K562 (cell line): Measurements from ENCODE around the gene RARRES2. TPM values are rescaled to one million over a fixed set of nuclear protein-coding genes. Genes with fewer than 3 reads are reported as not detected.

Experiments
- ARNT ChIP-seq, 2 experiments: fragments of 450-650 bp; IDR thresholded peaks; 2 replicates each; pipeline ENCODE4 v1.6.1; 2016; ENCODE audit warnings: mild to moderate bottlenecking in 1 of 2
- BRCA1 ChIP-seq, 2 experiments: fragments of 450-650 bp in 1 of 2; sonication (generic) in 1 of 2; formaldehyde crosslinking in 1 of 2; IDR thresholded peaks; 2 replicates each; pipeline versions ENCODE4 v1.5.0 to v1.6.1; 2017 to 2020; ENCODE audit warnings: mild to moderate bottlenecking in 1 of 2, missing genetic modification reagents in 1 of 2
- DDX20 ChIP-seq: fragments of 450-650 bp; IDR thresholded peaks from 2 replicates; pipeline ENCODE4 v1.6.1; 2016; ENCODE audit warnings: missing genetic modification characterization, low read depth, mild to moderate bottlenecking, missing compliant biosample characterization, moderate library complexity
- HDAC8 ChIP-seq: fragments of 450-650 bp; IDR thresholded peaks from 2 replicates; pipeline ENCODE4 v1.6.1; 2016; ENCODE audit warnings: mild to moderate bottlenecking, missing genetic modification characterization, moderate library complexity, missing compliant biosample characterization
- PPARD ChIP-seq: fragments of 250-450 bp; sonication (Bioruptor Pico); IDR thresholded peaks from 2 replicates; pipeline ENCODE4 v1.8.0; 2022; ENCODE audit warnings: inconsistent platforms, mild to moderate bottlenecking, moderate library complexity
- RAD21 ChIP-seq, 2 experiments: fragments of 250-450 bp in 1 of 2; fragments of 450-650 bp in 1 of 2; sonication (Bioruptor Pico) in 1 of 2; formaldehyde crosslinking in 1 of 2; IDR thresholded peaks in 1 of 2; conservative IDR thresholded peaks in 1 of 2; 2 replicates each; pipeline versions ENCODE4 v1.4.0 to v1.8.0; 2020 to 2022; ENCODE audit warnings: mild to moderate bottlenecking in 2 of 2, moderate library complexity in 1 of 2
- ZNF143 ChIP-seq: sonication (generic); formaldehyde crosslinking; IDR thresholded peaks from 2 replicates; pipeline ENCODE4 v1.9.0; 2022; ENCODE audit warnings: mild to moderate bottlenecking, missing genetic modification reagents
- ZNF174 ChIP-seq: fragments of 250-450 bp; sonication (Bioruptor Pico); IDR thresholded peaks from 2 replicates; pipeline ENCODE4 v1.4.0; 2020; ENCODE audit warnings: mild to moderate bottlenecking
- ZNF41 ChIP-seq: fragments of 250-450 bp; sonication (Bioruptor Pico); conservative IDR thresholded peaks from 2 replicates; pipeline ENCODE4 v1.4.0; 2020; ENCODE audit warnings: mild to moderate bottlenecking
- ZNF76 ChIP-seq: fragments of 250-450 bp; sonication (Bioruptor Pico); IDR thresholded peaks from 2 replicates; pipeline ENCODE4 v1.4.0; 2020; ENCODE audit warnings: mild to moderate bottlenecking, moderate library complexity, borderline replicate concordance
- ZNF830 ChIP-seq: fragments of 250-450 bp; sonication (Bioruptor Pico); IDR thresholded peaks from 2 replicates; pipeline ENCODE4 v1.5.0; 2021; ENCODE audit warnings: mild to moderate bottlenecking
- polyA plus RNA-seq, 8 experiments: library from polyadenylated mRNA; depleted of rRNA in 4 of 8; stranded (reverse) in 5 of 8; unstranded in 3 of 8; fragments of >200 nt; fragmentation: Nextera tagmentation in 2 of 8; fragmentation: Illumina TruSeq in 1 of 8; extraction: Ambion mirVana in 2 of 8; extraction: Trizol in 1 of 8; gene quantifications; 2 replicates each; pipeline versions ENCODE4 v1.2.1 to v1.2.3, GENCODE V29; 2011 to 2014; ENCODE audit warnings: inconsistent platforms in 1 of 8, missing spikeins in 1 of 8
- total RNA-seq, 7 experiments: library from RNA; depleted of rRNA in 6 of 7; stranded (reverse); fragments of >200 nt in 6 of 7; fragmentation: Illumina TruSeq in 2 of 7; extraction: Trizol in 2 of 7; gene quantifications; 2 replicates each; pipeline versions ENCODE4 v1.2.1 to v1.2.3, GENCODE V29; 2011 to 2021; ENCODE audit warnings: low replicate concordance in 1 of 7
- TF ChIP-seq, protein P1 (sequence below): fragments of 450-650 bp; formaldehyde crosslinking; IDR thresholded peaks from 2 replicates; pipeline ENCODE4 v1.4.0; 2020; ENCODE audit warnings: mild to moderate bottlenecking, moderate library complexity
- TF ChIP-seq, protein P2 (sequence below): fragments of 250-450 bp; sonication (Bioruptor Pico); IDR thresholded peaks from 2 replicates; pipeline ENCODE4 v1.5.0; 2020; ENCODE audit warnings: mild to moderate bottlenecking
- TF ChIP-seq, protein P3 (sequence below), 2 experiments: IDR thresholded peaks; 2 replicates each; pipeline ENCODE4 v1.6.1; 2011; ENCODE audit warnings: borderline replicate concordance in 1 of 2, control low read depth in 1 of 2, low read depth in 1 of 2, low read length in 1 of 2, mild to moderate bottlenecking in 1 of 2, mixed read lengths in 1 of 2, moderate library complexity in 1 of 2; ENCODE audit not compliant: insufficient read depth in 1 of 2, insufficient read length in 1 of 2, poor library complexity in 1 of 2, severe bottlenecking in 1 of 2; ENCODE audit errors: extremely low read depth in 1 of 2
- TF ChIP-seq, protein P4 (sequence below): fragments of 250-450 bp; sonication (Bioruptor Pico); IDR thresholded peaks from 2 replicates; pipeline ENCODE4 v1.5.1; 2021; ENCODE audit warnings: mild to moderate bottlenecking
- TF ChIP-seq, protein P5 (sequence below), 3 experiments: fragments of 200-800 bp in 1 of 3; fragments of 250-450 bp in 1 of 3; fragments of 450-650 bp in 1 of 3; sonication (Bioruptor Pico) in 1 of 3; sonication (Bioruptor generic) in 1 of 3; formaldehyde crosslinking in 1 of 3; IDR thresholded peaks; 2 replicates each; pipeline versions ENCODE4 v1.6.1 to v1.8.0; 2016 to 2022; ENCODE audit warnings: mild to moderate bottlenecking in 2 of 3, missing genetic modification characterization in 2 of 3, missing compliant biosample characterization in 1 of 3, moderate library complexity in 1 of 3

Gene RARRES2
- total and polyA plus RNA-seq, 9 of the 15 experiments (the other 6 are each of a cell fraction or from before 2014, with no cell fraction given), result 0.11 to 1.7 (median 0.23) TPM; not detected in 6

DNA sequence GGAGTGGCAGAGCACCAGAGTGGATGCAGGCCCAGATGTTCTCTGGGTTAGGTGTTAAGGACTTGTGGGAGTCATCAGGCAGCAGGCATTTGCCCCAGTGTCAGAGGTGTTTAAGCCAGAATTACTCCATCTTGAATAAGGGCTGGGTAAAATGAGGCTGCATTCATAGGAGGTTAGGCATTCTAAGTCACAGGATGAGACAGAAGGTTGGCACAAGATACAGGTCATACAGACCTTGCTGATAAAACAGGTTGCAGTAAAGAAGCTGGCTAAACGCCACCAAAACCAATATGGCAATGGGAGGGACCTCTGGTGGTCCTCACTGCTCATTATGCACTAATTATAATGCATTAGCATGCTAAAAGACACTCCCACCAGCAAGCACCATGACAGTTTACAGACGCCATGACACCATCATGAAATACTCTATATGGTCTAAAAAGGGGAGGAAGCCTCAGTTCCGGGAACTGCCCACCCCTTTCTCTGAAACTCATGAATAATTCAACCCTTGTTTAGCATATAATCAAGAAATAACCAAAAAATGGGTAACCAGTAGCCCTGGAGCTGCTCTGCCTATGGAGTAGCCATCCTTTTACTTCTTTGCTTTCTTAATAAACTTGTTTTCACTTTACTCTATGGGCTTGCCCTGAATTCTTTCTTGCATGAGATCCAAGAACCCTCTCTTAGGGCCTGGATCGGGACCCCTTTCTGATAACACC lies 19.2 kb downstream of the RARRES2 start (continued):
- TF ChIP-seq, protein P1, sequence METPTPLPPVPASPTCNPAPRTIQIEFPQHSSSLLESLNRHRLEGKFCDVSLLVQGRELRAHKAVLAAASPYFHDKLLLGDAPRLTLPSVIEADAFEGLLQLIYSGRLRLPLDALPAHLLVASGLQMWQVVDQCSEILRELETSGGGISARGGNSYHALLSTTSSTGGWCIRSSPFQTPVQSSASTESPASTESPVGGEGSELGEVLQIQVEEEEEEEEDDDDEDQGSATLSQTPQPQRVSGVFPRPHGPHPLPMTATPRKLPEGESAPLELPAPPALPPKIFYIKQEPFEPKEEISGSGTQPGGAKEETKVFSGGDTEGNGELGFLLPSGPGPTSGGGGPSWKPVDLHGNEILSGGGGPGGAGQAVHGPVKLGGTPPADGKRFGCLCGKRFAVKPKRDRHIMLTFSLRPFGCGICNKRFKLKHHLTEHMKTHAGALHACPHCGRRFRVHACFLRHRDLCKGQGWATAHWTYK, result peak; percentile 97
- 0 out of 2 replicates have a peak, but pooled peaks have one; percentile 13 for TF ChIP-seq ZNF174
- TF ChIP-seq ARNT (IDR thresholded peaks at IDR 0.05), result peak in 1 of 2 experiments; percentile 85; a peak in 2 of 4 replicates
- 0 out of 2 replicates have a peak, but pooled peaks have one; percentile 69 for TF ChIP-seq ZNF830 (CRISPR knock-in tag)
- TF ChIP-seq, protein P2, sequence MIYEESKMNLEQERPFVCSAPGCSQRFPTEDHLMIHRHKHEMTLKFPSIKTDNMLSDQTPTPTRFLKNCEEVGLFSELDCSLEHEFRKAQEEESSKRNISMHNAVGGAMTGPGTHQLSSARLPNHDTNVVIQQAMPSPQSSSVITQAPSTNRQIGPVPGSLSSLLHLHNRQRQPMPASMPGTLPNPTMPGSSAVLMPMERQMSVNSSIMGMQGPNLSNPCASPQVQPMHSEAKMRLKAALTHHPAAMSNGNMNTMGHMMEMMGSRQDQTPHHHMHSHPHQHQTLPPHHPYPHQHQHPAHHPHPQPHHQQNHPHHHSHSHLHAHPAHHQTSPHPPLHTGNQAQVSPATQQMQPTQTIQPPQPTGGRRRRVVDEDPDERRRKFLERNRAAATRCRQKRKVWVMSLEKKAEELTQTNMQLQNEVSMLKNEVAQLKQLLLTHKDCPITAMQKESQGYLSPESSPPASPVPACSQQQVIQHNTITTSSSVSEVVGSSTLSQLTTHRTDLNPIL, result peak; percentile 77; the same call in 1 of the 2 replicates
- TF ChIP-seq ZNF41 (CRISPR knock-in tag), result peak; percentile 70; the same call in 1 of the 2 replicates
- TF ChIP-seq HDAC8 (tag), result peak; percentile 88; the same call in 1 of the 2 replicates
- TF ChIP-seq ZNF76 (CRISPR knock-in tag), result peak; percentile 89
- no peak for TF ChIP-seq RAD21 (CRISPR knock-in tag; conservative IDR thresholded peaks at IDR 0.05 in 1 of 2, IDR thresholded peaks at IDR 0.05 in 1 of 2)
- TF ChIP-seq, protein P3, sequence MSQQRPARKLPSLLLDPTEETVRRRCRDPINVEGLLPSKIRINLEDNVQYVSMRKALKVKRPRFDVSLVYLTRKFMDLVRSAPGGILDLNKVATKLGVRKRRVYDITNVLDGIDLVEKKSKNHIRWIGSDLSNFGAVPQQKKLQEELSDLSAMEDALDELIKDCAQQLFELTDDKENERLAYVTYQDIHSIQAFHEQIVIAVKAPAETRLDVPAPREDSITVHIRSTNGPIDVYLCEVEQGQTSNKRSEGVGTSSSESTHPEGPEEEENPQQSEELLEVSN (IDR thresholded peaks at IDR 0.05; ENCODE audit: borderline replicate concordance in 1 of 2, extremely low read depth in 1 of 2, insufficient read depth in 1 of 2, insufficient read length in 1 of 2, low read depth in 1 of 2, low read length in 1 of 2, poor library complexity in 1 of 2, severe bottlenecking in 1 of 2), result no peak
- TF ChIP-seq, protein P4, sequence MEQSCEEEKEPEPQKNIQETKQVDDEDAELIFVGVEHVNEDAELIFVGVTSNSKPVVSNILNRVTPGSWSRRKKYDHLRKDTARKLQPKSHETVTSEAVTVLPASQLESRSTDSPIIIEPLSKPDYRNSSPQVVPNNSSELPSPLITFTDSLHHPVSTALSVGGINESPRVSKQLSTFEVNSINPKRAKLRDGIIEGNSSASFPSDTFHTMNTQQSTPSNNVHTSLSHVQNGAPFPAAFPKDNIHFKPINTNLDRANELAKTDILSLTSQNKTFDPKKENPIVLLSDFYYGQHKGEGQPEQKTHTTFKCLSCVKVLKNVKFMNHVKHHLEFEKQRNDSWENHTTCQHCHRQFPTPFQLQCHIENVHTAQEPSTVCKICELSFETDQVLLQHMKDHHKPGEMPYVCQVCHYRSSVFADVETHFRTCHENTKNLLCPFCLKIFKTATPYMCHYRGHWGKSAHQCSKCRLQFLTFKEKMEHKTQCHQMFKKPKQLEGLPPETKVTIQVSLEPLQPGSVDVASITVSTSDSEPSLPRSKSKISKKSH (CRISPR knock-in tag), result peak; percentile 65; the same call in 1 of the 2 replicates
- TF ChIP-seq DDX20, result peak; percentile 93
- no peak for TF ChIP-seq ZNF143 (CRISPR knock-in tag)
- TF ChIP-seq PPARD (CRISPR knock-in tag), result no peak
- no peak for TF ChIP-seq BRCA1 (IDR thresholded peaks at IDR 0.05)
- no peak for TF ChIP-seq BRCA1 (CRISPR knock-in tag; IDR thresholded peaks at IDR 0.05)
- TF ChIP-seq, protein P5, sequence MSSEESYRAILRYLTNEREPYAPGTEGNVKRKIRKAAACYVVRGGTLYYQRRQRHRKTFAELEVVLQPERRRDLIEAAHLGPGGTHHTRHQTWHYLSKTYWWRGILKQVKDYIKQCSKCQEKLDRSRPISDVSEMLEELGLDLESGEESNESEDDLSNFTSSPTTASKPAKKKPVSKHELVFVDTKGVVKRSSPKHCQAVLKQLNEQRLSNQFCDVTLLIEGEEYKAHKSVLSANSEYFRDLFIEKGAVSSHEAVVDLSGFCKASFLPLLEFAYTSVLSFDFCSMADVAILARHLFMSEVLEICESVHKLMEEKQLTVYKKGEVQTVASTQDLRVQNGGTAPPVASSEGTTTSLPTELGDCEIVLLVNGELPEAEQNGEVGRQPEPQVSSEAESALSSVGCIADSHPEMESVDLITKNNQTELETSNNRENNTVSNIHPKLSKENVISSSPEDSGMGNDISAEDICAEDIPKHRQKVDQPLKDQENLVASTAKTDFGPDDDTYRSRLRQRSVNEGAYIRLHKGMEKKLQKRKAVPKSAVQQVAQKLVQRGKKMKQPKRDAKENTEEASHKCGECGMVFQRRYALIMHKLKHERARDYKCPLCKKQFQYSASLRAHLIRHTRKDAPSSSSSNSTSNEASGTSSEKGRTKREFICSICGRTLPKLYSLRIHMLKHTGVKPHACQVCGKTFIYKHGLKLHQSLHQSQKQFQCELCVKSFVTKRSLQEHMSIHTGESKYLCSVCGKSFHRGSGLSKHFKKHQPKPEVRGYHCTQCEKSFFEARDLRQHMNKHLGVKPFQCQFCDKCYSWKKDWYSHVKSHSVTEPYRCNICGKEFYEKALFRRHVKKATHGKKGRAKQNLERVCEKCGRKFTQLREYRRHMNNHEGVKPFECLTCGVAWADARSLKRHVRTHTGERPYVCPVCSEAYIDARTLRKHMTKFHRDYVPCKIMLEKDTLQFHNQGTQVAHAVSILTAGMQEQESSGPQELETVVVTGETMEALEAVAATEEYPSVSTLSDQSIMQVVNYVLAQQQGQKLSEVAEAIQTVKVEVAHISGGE (CRISPR knock-in tag; IDR thresholded peaks at IDR 0.05), result peak in 1 of 3 experiments; percentile 71; a peak in 2 of 6 replicates
